Parathyroid adenoma (tissue), 2 donors: ENCODE data around the gene MOCOS.

Experiments
- H2AFZ ChIP-seq: fragments of 300-600 bp; sonication (generic); one replicate; pipeline ENCODE4 v1.7.0; 2017; ENCODE audit warnings: antibody characterized with exemption, mild to moderate bottlenecking
- H3K27ac ChIP-seq: fragments of 300-600 bp; sonication (generic); one replicate; pipeline ENCODE4 v1.7.0; 2017
- H3K27me3 ChIP-seq: fragments of 300-600 bp; sonication (generic); one replicate; pipeline ENCODE4 v1.7.0; 2017; ENCODE audit warnings: low read length; ENCODE audit not compliant: control insufficient read depth, insufficient read depth
- H3K36me3 ChIP-seq: fragments of 300-600 bp; sonication (generic); one replicate; pipeline ENCODE4 v1.7.0; 2017; ENCODE audit warnings: low read length; ENCODE audit not compliant: control insufficient read depth, insufficient read depth
- H3K4me1 ChIP-seq: fragments of 300-600 bp; sonication (generic); one replicate; pipeline ENCODE4 v1.7.0; 2017; ENCODE audit warnings: control low read depth
- H3K4me2 ChIP-seq: fragments of 300-600 bp; sonication (generic); one replicate; pipeline ENCODE4 v1.7.0; 2017; ENCODE audit warnings: low read length
- H3K4me3 ChIP-seq: fragments of 300-600 bp; sonication (generic); one replicate; pipeline ENCODE4 v1.7.0; 2017; ENCODE audit warnings: low read depth, low read length
- H3K79me2 ChIP-seq: fragments of 300-600 bp; sonication (generic); one replicate; pipeline ENCODE4 v1.7.0; 2017; ENCODE audit warnings: control low read depth
- H3K9ac ChIP-seq: fragments of 300-600 bp; sonication (generic); one replicate; pipeline ENCODE4 v1.7.0; 2017; ENCODE audit warnings: mild to moderate bottlenecking
- H3K9me3 ChIP-seq: fragments of 300-600 bp; sonication (generic); one replicate; pipeline ENCODE4 v1.7.0; 2017; ENCODE audit warnings: low read length; ENCODE audit not compliant: control insufficient read depth
- CTCF ChIP-seq: fragments of 300-600 bp; sonication (generic); IDR thresholded peaks from one replicate; pipeline ENCODE4 v1.7.0; 2017; ENCODE audit warnings: antibody characterized with exemption, mild to moderate bottlenecking
- donor health status: primary hyperparathyroidism.

Gene MOCOS

GRCh38 chr18:36250827-36251226, 63.5 kb downstream of the MOCOS start:
- TF ChIP-seq CTCF: no peak
- Histone ChIP-seq H3K4me2 (no peak overlapping the region), H3K27me3 (no peaks in the 10 kb centered on the region), H3K9me3 (no peaks in the 10 kb centered on the region), H3K9ac (no peak overlapping the region), H3K4me3 (no peak overlapping the region), H3K4me1 (peaks cover 6% of the 10 kb centered on the region), H3K36me3 (no peaks in the 10 kb centered on the region), H3K27ac (no peak overlapping the region), H3K79me2 (no peaks in the 10 kb centered on the region), H2AFZ (no peak overlapping the region)

DNA sequence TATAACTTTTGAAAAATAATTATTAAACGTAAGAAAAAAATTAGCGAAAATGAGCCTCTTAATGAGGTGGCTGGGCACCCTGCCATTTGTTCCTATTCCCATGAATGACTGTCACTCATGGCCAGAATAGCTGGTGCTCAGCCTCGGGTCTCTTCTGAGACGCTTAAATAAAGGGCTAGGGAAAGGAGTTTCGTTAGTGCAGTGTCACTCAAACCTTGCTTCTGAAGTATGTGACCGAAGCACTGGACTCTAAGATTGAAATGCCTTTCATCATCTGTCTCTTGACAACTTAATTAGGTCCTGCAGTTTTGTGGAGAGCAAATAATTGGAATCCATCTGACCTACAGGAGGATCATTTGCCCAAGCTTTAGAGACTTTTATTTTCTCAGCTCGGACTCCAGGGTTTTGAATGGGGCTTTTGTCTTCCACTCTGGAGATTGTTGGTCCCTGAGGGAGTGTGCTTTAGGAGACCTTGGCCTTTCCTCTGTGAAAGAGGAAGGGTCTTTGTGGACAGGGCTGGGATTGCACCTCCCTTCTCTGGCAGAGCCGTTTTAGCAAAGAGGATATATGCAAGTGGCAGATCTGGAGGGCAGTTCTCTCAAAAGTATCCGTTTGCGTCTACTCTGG, 67.9 kb downstream of the MOCOS start:
- no peak overlapping the region for H3K4me3 ChIP-seq
- H3K9me3 ChIP-seq: no peaks in the 10 kb centered on the region
- H3K27ac ChIP-seq: no peak overlapping the region
- no peaks in the 10 kb centered on the region for H3K4me1 ChIP-seq
- H3K79me2 ChIP-seq: no peaks in the 10 kb centered on the region
- no peaks in the 10 kb centered on the region for H3K36me3 ChIP-seq
- no peak overlapping the region for H2AFZ ChIP-seq
- H3K4me2 ChIP-seq: no peak overlapping the region
- no peak overlapping the region for H3K9ac ChIP-seq
- no peak for TF ChIP-seq CTCF
- no peaks in the 10 kb centered on the region for H3K27me3 ChIP-seq

DNA sequence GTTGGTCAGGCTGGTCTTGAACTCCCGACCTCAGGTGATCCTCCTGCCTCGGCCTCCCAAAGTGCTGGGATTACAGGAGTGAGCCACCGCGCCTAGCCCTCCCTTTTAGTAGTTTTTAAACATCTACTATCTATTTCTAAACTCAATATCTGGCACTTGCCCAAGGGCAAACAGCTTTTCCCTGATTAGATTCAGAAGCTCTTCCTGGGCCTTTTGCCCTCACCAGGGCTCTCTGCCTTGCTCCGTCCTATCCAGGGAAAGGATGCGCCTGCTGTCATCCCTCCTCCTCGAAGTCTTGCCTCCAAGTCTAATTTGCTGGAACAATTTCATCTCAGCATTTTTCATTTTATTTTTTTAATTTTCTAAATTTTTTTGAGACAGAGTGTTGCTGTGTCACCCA, 68.8 kb downstream of the MOCOS start:
- H3K4me3 ChIP-seq: no peak overlapping the region
- no peaks in the 10 kb centered on the region for H3K36me3 ChIP-seq
- H3K79me2 ChIP-seq: no peaks in the 10 kb centered on the region
- H3K27me3 ChIP-seq: no peaks in the 10 kb centered on the region
- no peak overlapping the region for H3K9ac ChIP-seq
- TF ChIP-seq CTCF: no peak
- H3K27ac ChIP-seq: no peak overlapping the region
- no peaks in the 10 kb centered on the region for H3K9me3 ChIP-seq
- no peaks in the 10 kb centered on the region for H3K4me1 ChIP-seq
- H2AFZ ChIP-seq: no peak overlapping the region
- no peak overlapping the region for H3K4me2 ChIP-seq

GRCh38 chr18:36262971-36263370, 75.7 kb downstream of the MOCOS start:
- Histone ChIP-seq H3K9me3 (no peaks in the 10 kb centered on the region), H3K9ac (no peak overlapping the region), H3K4me1 (peaks cover 20% of the 10 kb centered on the region), H3K27ac (no peak overlapping the region), H3K4me2 (no peak overlapping the region), H3K27me3 (no peaks in the 10 kb centered on the region), H3K36me3 (no peaks in the 10 kb centered on the region), H2AFZ (no peak overlapping the region), H3K4me3 (no peak overlapping the region), H3K79me2 (no peaks in the 10 kb centered on the region)
- no peak for TF ChIP-seq CTCF

DNA sequence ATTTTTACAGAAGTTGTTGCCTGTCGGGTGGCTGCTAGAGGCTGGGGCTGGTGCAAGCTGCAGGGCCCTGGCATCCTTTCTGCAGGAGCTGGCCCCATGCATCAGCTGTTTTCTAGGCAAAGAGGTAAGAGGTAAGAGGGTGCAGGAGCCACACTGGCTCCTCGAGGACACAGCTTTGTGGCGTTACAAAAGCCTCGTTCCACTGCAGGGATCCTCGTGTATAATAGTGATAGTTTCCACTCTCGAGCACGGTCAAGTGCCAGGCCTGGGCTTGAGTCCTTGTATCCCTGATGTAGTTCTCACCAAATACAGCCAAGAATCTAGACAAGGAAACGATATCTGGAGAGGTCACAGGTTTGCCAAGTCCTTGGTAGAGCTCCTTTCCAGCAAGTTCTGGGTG, 77.0 kb downstream of the MOCOS start:
- H3K4me3 ChIP-seq: no peak overlapping the region
- no peaks in the 10 kb centered on the region for H3K36me3 ChIP-seq
- no peaks in the 10 kb centered on the region for H3K9me3 ChIP-seq
- no peak overlapping the region for H3K27ac ChIP-seq
- TF ChIP-seq CTCF: no peak
- no peaks in the 10 kb centered on the region for H3K27me3 ChIP-seq
- no peak overlapping the region for H2AFZ ChIP-seq
- no peaks in the 10 kb centered on the region for H3K79me2 ChIP-seq
- no peak overlapping the region for H3K4me2 ChIP-seq
- H3K9ac ChIP-seq: no peak overlapping the region
- peaks cover 31% of the 10 kb centered on the region for H3K4me1 ChIP-seq
